Central memory CD8-positive, alpha-beta T cell (primary cell): ENCODE measurements around the gene LRP2.
"Not testable (repeated sequence)": the region's sequence is repeated elsewhere in the genome, so short reads cannot be mapped to it uniquely, and the experiment has no call there.

Source experiments
- ATAC-seq: fragments of 150-1000 bp; cut with Tn5 transposase; replicated peaks from 2 replicates; pipeline ENCODE4 v1.10.0; 2022; ENCODE audit warnings: mild to moderate bottlenecking, moderate FRiP score, moderate number of reproducible peaks; ENCODE audit not compliant: poor library complexity, severe bottlenecking; ENCODE audit errors: extremely low read depth
- DNase-seq, 2 donors: peaks; one replicate each; pipeline ENCODE4 v3.0.0; 2021; ENCODE audit warnings: low spot score in 2 of 2
- H3K27ac Mint-ChIP-seq: one replicate; pipeline ENCODE4 v1.8.0; 2022; ENCODE audit warnings: low read depth, mild to moderate bottlenecking, moderate library complexity, mixed read lengths
- H3K27me3 Mint-ChIP-seq: one replicate; pipeline ENCODE4 v1.8.0; 2022; ENCODE audit warnings: mixed read lengths
- H3K36me3 Mint-ChIP-seq: one replicate; pipeline ENCODE4 v1.8.0; 2022; ENCODE audit warnings: mild to moderate bottlenecking, moderate library complexity, mixed read lengths; ENCODE audit not compliant: insufficient read depth
- H3K4me1 Mint-ChIP-seq: one replicate; pipeline ENCODE4 v1.8.0; 2022; ENCODE audit warnings: mixed read lengths
- H3K4me3 Mint-ChIP-seq: one replicate; pipeline ENCODE4 v1.8.0; 2022; ENCODE audit warnings: mild to moderate bottlenecking, moderate library complexity, mixed read lengths
- H3K9me3 Mint-ChIP-seq: one replicate; pipeline ENCODE4 v1.8.0; 2022; ENCODE audit warnings: mixed read lengths

LRP2 gene

GRCh38 chr2:169285531-169286235 is 76.7 kb downstream of the LRP2 start:
- Mint-ChIP-seq H3K27ac (no peak overlapping the region), H3K4me1 (no peaks in the 10 kb centered on the region), H3K27me3 (peaks cover 27% of the 10 kb centered on the region)

GRCh38 chr2:169280502-169280901 is 81.8 kb downstream of the LRP2 start:
- Mint-ChIP-seq H3K27me3 (peaks cover 25% of the 10 kb centered on the region), H3K4me3 (no peak overlapping the region)

More at GRCh38 chr2:169285531-169286235, 76.7 kb downstream of the LRP2 start:
- DNase-seq (no peak), ATAC-seq (no peak)
- no peaks in the 10 kb centered on the region for H3K9me3 Mint-ChIP-seq
- no peaks in the 10 kb centered on the region for H3K36me3 Mint-ChIP-seq
- no peak overlapping the region for H3K4me3 Mint-ChIP-seq

DNA sequence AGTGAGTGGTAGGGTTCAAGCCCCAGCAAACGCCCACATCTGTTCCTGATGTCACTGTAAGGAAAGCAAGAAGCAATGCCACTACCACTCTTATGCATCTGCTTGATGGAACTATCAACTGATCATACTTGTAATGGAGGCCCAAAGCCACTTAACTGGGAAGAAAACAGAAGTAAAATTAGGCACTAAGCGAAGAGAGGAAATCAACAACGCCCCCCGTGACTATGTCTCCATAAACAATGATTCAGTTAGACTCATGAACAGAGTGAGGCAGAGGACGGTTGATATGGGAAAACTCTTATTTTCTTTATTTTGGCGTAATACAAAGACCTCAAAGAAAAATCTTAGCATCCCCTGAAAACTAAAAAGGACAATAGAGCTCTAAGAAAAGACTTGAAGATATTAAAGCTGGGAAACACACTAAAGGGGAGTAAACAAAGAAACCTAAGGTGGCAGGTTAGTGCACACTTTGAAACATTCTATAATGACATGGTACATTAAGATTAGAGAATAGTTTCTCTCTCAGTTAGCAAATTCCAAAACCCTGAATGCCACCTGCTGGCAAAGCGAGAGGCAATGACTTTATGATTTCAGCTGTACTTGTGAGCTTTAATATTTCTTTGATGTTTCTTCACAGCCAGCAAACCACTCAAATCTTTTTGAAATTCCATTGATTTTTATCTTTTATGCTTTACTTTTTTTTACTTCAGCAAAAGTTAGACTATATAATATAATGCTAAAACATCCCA is 86.5 kb downstream of the LRP2 start:
- Mint-ChIP-seq H3K4me3 (no peak overlapping the region), H3K27me3 (peaks cover 8% of the 10 kb centered on the region), H3K27ac (no peak overlapping the region), H3K36me3 (no peaks in the 10 kb centered on the region), H3K9me3 (no peaks in the 10 kb centered on the region), H3K4me1 (no peaks in the 10 kb centered on the region)
- DNase-seq (no peak), ATAC-seq (no peak)

More at GRCh38 chr2:169280502-169280901, 81.8 kb downstream of the LRP2 start:
- Mint-ChIP-seq H3K9me3 (no peaks in the 10 kb centered on the region), H3K4me1 (no peaks in the 10 kb centered on the region), H3K27ac (no peak overlapping the region), H3K36me3 (no peaks in the 10 kb centered on the region)
- DNase-seq, result no peak
- ATAC-seq, result no peak

GRCh38 chr2:169272010-169272409 is 90.3 kb downstream of the LRP2 start:
- no peak overlapping the region for H3K27ac Mint-ChIP-seq
- peaks cover 13% of the 10 kb centered on the region for H3K27me3 Mint-ChIP-seq
- DNase-seq, result no peak
- no peaks in the 10 kb centered on the region for H3K9me3 Mint-ChIP-seq
- ATAC-seq, result no peak
- H3K4me3 Mint-ChIP-seq, result no peak overlapping the region
- no peaks in the 10 kb centered on the region for H3K4me1 Mint-ChIP-seq
- H3K36me3 Mint-ChIP-seq, result no peaks in the 10 kb centered on the region

GRCh38 chr2:169270574-169270973 is 91.8 kb downstream of the LRP2 start:
- H3K36me3 Mint-ChIP-seq, H3K4me1 Mint-ChIP-seq, H3K4me3 Mint-ChIP-seq, H3K27ac Mint-ChIP-seq, ATAC-seq, H3K9me3 Mint-ChIP-seq, DNase-seq: not testable (repeated sequence)
- H3K27me3 Mint-ChIP-seq, result peaks cover 23% of the 10 kb centered on the region

GRCh38 chr2:169265591-169265990 is 96.7 kb downstream of the LRP2 start:
- DNase-seq (no peak), ATAC-seq (no peak)
- no peak overlapping the region for H3K27ac Mint-ChIP-seq
- no peaks in the 10 kb centered on the region for H3K36me3 Mint-ChIP-seq
- no peaks in the 10 kb centered on the region for H3K4me1 Mint-ChIP-seq
- peaks cover 42% of the 10 kb centered on the region for H3K27me3 Mint-ChIP-seq
- H3K9me3 Mint-ChIP-seq, result no peaks in the 10 kb centered on the region
- H3K4me3 Mint-ChIP-seq, result no peak overlapping the region

- H3K27ac Mint-ChIP-seq, result no peak overlapping the region
- H3K36me3 Mint-ChIP-seq, result no peaks in the 10 kb centered on the region
- DNase-seq (no peak), ATAC-seq (no peak)
- no peak overlapping the region for H3K4me3 Mint-ChIP-seq
- H3K4me1 Mint-ChIP-seq, result no peaks in the 10 kb centered on the region
- H3K9me3 Mint-ChIP-seq, result no peaks in the 10 kb centered on the region
- peaks cover 54% of the 10 kb centered on the region for H3K27me3 Mint-ChIP-seq
Measured at GRCh38 chr2:169260846-169261642, 101.3 kb downstream of the LRP2 start.

DNA sequence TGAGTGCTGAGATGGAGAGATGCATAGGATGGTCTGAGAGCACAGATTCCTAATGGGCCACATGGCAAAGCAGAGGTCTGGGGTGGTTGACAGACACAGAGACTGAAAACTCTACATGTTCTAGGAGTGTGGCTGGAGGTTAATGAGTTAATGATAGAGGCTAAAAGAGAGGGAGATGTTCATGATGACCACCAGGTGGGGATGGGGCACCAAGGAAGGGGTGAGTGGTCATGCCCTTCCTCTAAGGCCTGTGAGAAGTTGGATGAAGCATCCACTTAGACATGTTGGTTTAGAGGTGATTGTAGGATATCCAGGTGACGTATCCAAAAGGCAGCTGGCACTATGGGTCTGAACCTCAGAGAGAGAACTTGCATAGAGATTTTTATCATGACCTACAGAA is 102.1 kb downstream of the LRP2 start:
- no peaks in the 10 kb centered on the region for H3K9me3 Mint-ChIP-seq
- H3K4me1 Mint-ChIP-seq, result no peaks in the 10 kb centered on the region
- DNase-seq (no peak), ATAC-seq (no peak)
- H3K4me3 Mint-ChIP-seq, result no peak overlapping the region
- no peaks in the 10 kb centered on the region for H3K36me3 Mint-ChIP-seq
- no peak overlapping the region for H3K27ac Mint-ChIP-seq
- peaks cover 46% of the 10 kb centered on the region for H3K27me3 Mint-ChIP-seq

DNA sequence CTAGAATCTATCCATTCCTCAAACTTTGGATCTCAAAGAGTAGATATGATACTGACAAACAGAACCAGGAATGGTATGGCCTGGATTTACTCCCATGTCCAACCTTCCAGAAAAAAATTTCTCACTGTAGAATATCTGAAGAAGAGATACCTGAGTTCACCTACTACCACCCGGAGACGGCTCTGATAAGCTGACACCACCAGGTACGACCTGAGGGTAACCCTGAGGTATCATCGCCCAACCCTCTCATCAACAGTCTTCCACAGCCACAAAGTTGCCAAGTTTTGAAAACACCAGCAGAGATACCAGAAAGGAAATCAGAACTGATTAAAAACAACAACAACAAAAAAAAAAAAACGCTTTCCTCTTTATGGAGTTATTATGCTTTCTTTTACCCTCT is 102.9 kb downstream of the LRP2 start:
- peaks cover 37% of the 10 kb centered on the region for H3K27me3 Mint-ChIP-seq
- ATAC-seq, result no peak
- no peaks in the 10 kb centered on the region for H3K9me3 Mint-ChIP-seq
- H3K27ac Mint-ChIP-seq, result no peak overlapping the region
- no peak for DNase-seq
- H3K4me1 Mint-ChIP-seq, result no peaks in the 10 kb centered on the region
- H3K4me3 Mint-ChIP-seq, result no peak overlapping the region
- H3K36me3 Mint-ChIP-seq, result no peaks in the 10 kb centered on the region

DNA sequence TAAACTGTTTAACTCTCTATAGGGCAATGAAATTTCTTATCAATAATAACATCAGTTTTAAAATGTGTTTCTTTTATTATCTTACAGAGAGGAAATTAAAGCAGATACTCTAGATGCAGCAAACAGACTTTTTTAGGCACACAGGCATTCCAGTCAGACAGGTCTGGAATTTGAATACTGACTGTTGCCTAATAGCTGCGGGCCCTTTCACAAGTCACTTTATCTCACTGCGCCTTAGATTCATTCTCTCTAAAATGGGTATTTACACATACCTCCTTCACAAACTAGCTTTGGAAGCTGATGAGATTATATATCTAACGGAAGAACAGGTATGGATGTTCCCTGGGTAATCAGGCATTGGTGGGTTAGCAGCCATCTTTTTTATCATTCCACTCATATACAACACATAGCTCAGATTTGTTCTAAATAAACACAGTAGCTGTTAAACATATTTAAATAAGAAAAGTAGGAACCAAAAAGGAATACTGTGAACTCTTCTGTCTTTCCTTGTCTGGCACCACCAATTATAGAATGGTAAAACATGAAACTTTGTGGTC is 104.2 kb downstream of the LRP2 start:
- DNase-seq (no peak), ATAC-seq (no peak)
- no peak overlapping the region for H3K4me3 Mint-ChIP-seq

DNA sequence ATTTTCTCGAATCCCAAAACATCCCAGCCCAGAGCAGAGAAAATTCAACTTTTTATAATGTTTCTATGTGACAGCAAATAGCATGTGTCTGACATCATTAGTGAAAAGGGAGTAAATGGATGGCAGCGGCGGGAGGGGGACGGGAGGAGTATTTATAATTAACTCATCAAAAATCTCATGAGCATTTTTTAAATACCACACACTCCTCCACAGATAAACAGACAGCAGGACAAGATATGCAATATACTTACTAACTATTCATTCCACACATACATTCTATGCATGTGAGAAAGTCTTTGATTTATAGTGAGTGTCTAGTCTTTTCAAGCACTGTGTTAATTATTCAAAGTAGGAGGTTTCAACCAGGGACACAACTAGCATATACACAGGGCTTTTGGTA is 107.6 kb downstream of the LRP2 start:
- Mint-ChIP-seq H3K27ac (no peak overlapping the region), H3K27me3 (peaks cover 22% of the 10 kb centered on the region), H3K4me3 (no peak overlapping the region), H3K36me3 (no peaks in the 10 kb centered on the region), H3K9me3 (no peaks in the 10 kb centered on the region), H3K4me1 (no peaks in the 10 kb centered on the region)
- DNase-seq (no peak), ATAC-seq (no peak)

More for the DNA sequence above, 104.2 kb downstream of the LRP2 start:
- H3K36me3 Mint-ChIP-seq, result no peaks in the 10 kb centered on the region
- H3K27ac Mint-ChIP-seq, result no peak overlapping the region
- H3K4me1 Mint-ChIP-seq, result no peaks in the 10 kb centered on the region
- peaks cover 37% of the 10 kb centered on the region for H3K27me3 Mint-ChIP-seq
- no peaks in the 10 kb centered on the region for H3K9me3 Mint-ChIP-seq

DNA sequence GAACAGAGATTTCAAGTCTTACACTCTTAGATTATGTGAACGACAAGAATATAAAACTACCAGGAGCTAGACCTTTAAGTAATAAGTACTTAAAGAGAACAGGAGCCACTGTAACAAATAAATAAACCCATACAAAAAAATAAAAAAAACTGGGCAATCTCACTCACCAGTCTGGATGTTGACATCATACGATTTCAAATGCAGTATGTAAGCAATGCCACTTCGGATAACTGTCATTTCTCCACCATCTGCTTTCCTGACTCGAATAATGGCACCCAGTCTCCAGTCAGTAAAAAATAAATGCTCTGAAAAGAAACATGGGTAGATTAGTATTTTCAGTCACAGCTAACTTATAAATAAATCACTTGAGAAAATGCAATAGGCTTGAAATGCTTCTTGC is 115.1 kb downstream of the LRP2 start:
- Mint-ChIP-seq H3K4me1 (no peaks in the 10 kb centered on the region), H3K4me3 (no peak overlapping the region), H3K27ac (no peak overlapping the region), H3K9me3 (no peaks in the 10 kb centered on the region), H3K27me3 (peaks cover 23% of the 10 kb centered on the region), H3K36me3 (no peaks in the 10 kb centered on the region)
- DNase-seq (no peak), ATAC-seq (no peak)
